H9 (cell line): ENCODE data around the gene OSM. TPM values are rescaled to one million over a fixed set of nuclear protein-coding genes. Genes with fewer than 3 reads are reported as not detected.

Source experiments
- DNase-seq: peaks from one replicate; pipeline ENCODE4 v3.0.0-alpha.2; 2017
- H2AFZ ChIP-seq: one replicate; pipeline ENCODE4 v1.6.1; 2013; ENCODE audit warnings: mild to moderate bottlenecking, low read length, control low read depth, moderate library complexity
- H2AK5ac ChIP-seq: 2 replicates; pipeline ENCODE4 v1.6.1; 2013; ENCODE audit warnings: low read length, control low read depth, mixed read lengths; ENCODE audit not compliant: insufficient read length
- H2BK120ac ChIP-seq: one replicate; pipeline ENCODE4 v1.6.1; 2013; ENCODE audit warnings: low read depth, mild to moderate bottlenecking, low read length, control low read depth, inconsistent platforms; ENCODE audit not compliant: poor library complexity, severe bottlenecking
- H2BK12ac ChIP-seq: 2 replicates; pipeline ENCODE4 v1.6.1; 2013; ENCODE audit warnings: low read length, control low read depth, mixed read lengths, low read depth; ENCODE audit not compliant: insufficient read length
- H2BK15ac ChIP-seq: 2 replicates; pipeline ENCODE4 v1.6.1; 2013; ENCODE audit warnings: low read depth, low read length, control low read depth
- H2BK20ac ChIP-seq: one replicate; pipeline ENCODE4 v1.6.1; 2013; ENCODE audit warnings: low read depth, mild to moderate bottlenecking, low read length, control low read depth, inconsistent platforms; ENCODE audit not compliant: poor library complexity, severe bottlenecking
- H2BK5ac ChIP-seq: 2 replicates; pipeline ENCODE4 v1.6.1; 2013; ENCODE audit warnings: low read length, control low read depth, mixed read lengths; ENCODE audit not compliant: insufficient read length
- H3K14ac ChIP-seq: 2 replicates; pipeline ENCODE4 v1.6.1; 2013; ENCODE audit warnings: low read length, control low read depth; ENCODE audit not compliant: insufficient read depth
- H3K18ac ChIP-seq: 2 replicates; pipeline ENCODE4 v1.6.1; 2013; ENCODE audit warnings: low read depth, mild to moderate bottlenecking, mixed read lengths, low read length, control low read depth; ENCODE audit not compliant: insufficient read length
- H3K23ac ChIP-seq: 2 replicates; pipeline ENCODE4 v1.6.1; 2013; ENCODE audit warnings: low read length, control low read depth, mixed read lengths, low read depth; ENCODE audit not compliant: insufficient read length
- H3K23me2 ChIP-seq: 2 replicates; pipeline ENCODE4 v1.6.1; 2013; ENCODE audit warnings: low read depth, mild to moderate bottlenecking, mixed read lengths, low read length, control low read depth; ENCODE audit not compliant: insufficient read length, poor library complexity, severe bottlenecking
- H3K27ac ChIP-seq: 2 replicates; pipeline ENCODE4 v1.5.1; 2013; ENCODE audit warnings: low read length, control low read depth, mixed read lengths, low read depth; ENCODE audit not compliant: insufficient read length
- H3K27me3 ChIP-seq: 2 replicates; pipeline ENCODE4 v1.6.1; 2013; ENCODE audit warnings: low read length, control low read depth, inconsistent platforms; ENCODE audit not compliant: insufficient read depth
- H3K4ac ChIP-seq: 2 replicates; pipeline ENCODE4 v1.6.1; 2013; ENCODE audit warnings: low read depth, mild to moderate bottlenecking, control low read depth, inconsistent platforms, low read length, moderate library complexity
- H3K4me1 ChIP-seq: 2 replicates; pipeline ENCODE4 v1.6.1; 2013; ENCODE audit warnings: low read length, control low read depth, inconsistent platforms; ENCODE audit not compliant: insufficient read depth
- H3K4me2 ChIP-seq: 2 replicates; pipeline ENCODE4 v1.6.1; 2013; ENCODE audit warnings: low read length, control low read depth, mixed read lengths; ENCODE audit not compliant: insufficient read length, insufficient read depth
- H3K56ac ChIP-seq: 2 replicates; pipeline ENCODE4 v1.6.1; 2013; ENCODE audit warnings: low read depth, mild to moderate bottlenecking, mixed read lengths, low read length, control low read depth; ENCODE audit not compliant: insufficient read length
- H3K79me1 ChIP-seq: 2 replicates; pipeline ENCODE4 v1.6.1; 2013; ENCODE audit warnings: low read depth, mild to moderate bottlenecking, moderate library complexity, low read length, control low read depth, inconsistent platforms; ENCODE audit not compliant: insufficient read depth, poor library complexity, severe bottlenecking
- H3K79me2 ChIP-seq: 2 replicates; pipeline ENCODE4 v1.6.1; 2013; ENCODE audit warnings: low read length, control low read depth, inconsistent platforms; ENCODE audit not compliant: insufficient read depth
- H3K9ac ChIP-seq: 2 replicates; pipeline ENCODE4 v1.6.1; 2013; ENCODE audit warnings: low read length, control low read depth, mixed read lengths; ENCODE audit not compliant: insufficient read length; ENCODE audit errors: extremely low read depth
- H3K9me3 ChIP-seq: one replicate; pipeline ENCODE4 v1.6.1; 2013; ENCODE audit warnings: low read depth, low read length, inconsistent platforms; ENCODE audit not compliant: control insufficient read depth
- H3T11ph ChIP-seq: one replicate; pipeline ENCODE4 v1.6.1; 2013; ENCODE audit warnings: mild to moderate bottlenecking, low read length, control low read depth, inconsistent platforms
- H4K20me1 ChIP-seq: one replicate; pipeline ENCODE4 v1.6.1; 2013; ENCODE audit not compliant: control insufficient read depth, insufficient read length, insufficient read depth
- H4K5ac ChIP-seq: 2 replicates; pipeline ENCODE4 v1.6.1; 2013; ENCODE audit warnings: low read depth, mild to moderate bottlenecking, mixed read lengths, low read length, control low read depth; ENCODE audit not compliant: insufficient read length
- H4K8ac ChIP-seq: replicated peaks from 2 replicates; pipeline ENCODE4 v1.6.1; 2013; ENCODE audit warnings: low read length, control low read depth, mixed read lengths, low read depth; ENCODE audit not compliant: insufficient read length
- H4K91ac ChIP-seq: 2 replicates; pipeline ENCODE4 v1.6.1; 2013; ENCODE audit warnings: low read depth, mild to moderate bottlenecking, moderate library complexity, mixed read lengths, low read length, control low read depth; ENCODE audit not compliant: insufficient read length
- H3K27ac Mint-ChIP-seq, 3 experiments: 2 replicates in 2 of 3; 3 replicates in 1 of 3; pipeline ENCODE4 v1.8.0; 2020 to 2021; ENCODE audit warnings: mixed read lengths in 3 of 3, mild to moderate bottlenecking in 1 of 3, moderate library complexity in 1 of 3
- H3K27me3 Mint-ChIP-seq: 2 replicates; pipeline ENCODE4 v1.8.0; 2021; ENCODE audit warnings: low read depth, mild to moderate bottlenecking, moderate library complexity, mixed read lengths
- H3K36me3 Mint-ChIP-seq, 3 experiments: 2 replicates in 2 of 3; 3 replicates in 1 of 3; pipeline ENCODE4 v1.8.0; 2020 to 2021; ENCODE audit warnings: low read depth in 3 of 3, mixed read lengths in 3 of 3; ENCODE audit not compliant: insufficient read depth in 1 of 3
- H3K4me1 Mint-ChIP-seq, 2 experiments: 2 replicates each; pipeline ENCODE4 v1.8.0; 2020; ENCODE audit warnings: mixed read lengths in 2 of 2
- H3K4me3 Mint-ChIP-seq, 2 experiments: 2 replicates in 1 of 2; 3 replicates in 1 of 2; pipeline ENCODE4 v1.8.0; 2020 to 2021; ENCODE audit warnings: mild to moderate bottlenecking in 2 of 2, mixed read lengths in 2 of 2, moderate library complexity in 1 of 2
- H3K9me3 Mint-ChIP-seq, 2 experiments: 2 replicates in 1 of 2; 3 replicates in 1 of 2; pipeline ENCODE4 v1.8.0; 2020; ENCODE audit warnings: mild to moderate bottlenecking in 2 of 2, mixed read lengths in 2 of 2, moderate library complexity in 1 of 2
- CTCF ChIP-seq: fragments of 200-600 bp; sonication (generic); conservative IDR thresholded peaks from 3 replicates; pipeline ENCODE4 v1.8.0; 2021; ENCODE audit warnings: antibody characterized with exemption, mild to moderate bottlenecking
- WGBS: extraction: QIAGEN DNeasy Blood & Tissue Kit; methylation state at CpG from one replicate; pipeline ENCODE4 v1.1.7; 2013; ENCODE audit warnings: missing lambda C conversion rate, low lambda C conversion rate, mixed read lengths; ENCODE audit not compliant: insufficient read length; ENCODE audit errors: extremely low coverage; 5-methylcytosine and 5-hydroxymethylcytosine counted together
- total RNA-seq: library from RNA; stranded (reverse); gene quantifications from 2 replicates; pipeline ENCODE4 v1.2.1, GENCODE V29; 2021

Gene OSM
- total RNA-seq, 1 experiment from 2014 or later, result not detected

- Mint-ChIP-seq H3K4me1 (peaks cover 29 to 37% of the 10 kb centered on the region in 2 experiments), H3K27me3 (peaks cover 9% of the 10 kb centered on the region), H3K27ac (no peak overlapping the region; a peak in 1 of 7 replicates), H3K9me3 (no peaks in the 10 kb centered on the region), H3K4me3 (no peak overlapping the region), H3K36me3 (no peaks in the 10 kb centered on the region)
- no peak overlapping the region for H2BK5ac ChIP-seq
- DNase-seq, result no peak
- WGBS, result no CpG with 5 or more reads among the region's 3 CpGs
- H3K27me3 ChIP-seq, result no peaks in the 10 kb centered on the region
- H3K18ac ChIP-seq, result no peak overlapping the region
- no peak overlapping the region for H2BK20ac ChIP-seq
- no peak overlapping the region for H3K27ac ChIP-seq
- H2BK12ac ChIP-seq, result no peak overlapping the region
- H4K8ac ChIP-seq, result no peak overlapping the region
- H4K20me1 ChIP-seq, result no peaks in the 10 kb centered on the region
- TF ChIP-seq CTCF, result no peak
- no peak overlapping the region for H2BK120ac ChIP-seq
- H3T11ph ChIP-seq, result no peak overlapping the region
- H3K23ac ChIP-seq, result no peak overlapping the region
- no peaks in the 10 kb centered on the region for H3K23me2 ChIP-seq
- H3K9ac ChIP-seq, result no peak overlapping the region
- no peak overlapping the region for H3K4me2 ChIP-seq
- peaks cover 8% of the 10 kb centered on the region; the same call in 1 of the 2 replicates for H3K4me1 ChIP-seq
- no peak overlapping the region for H3K56ac ChIP-seq
- H2AK5ac ChIP-seq, result no peak overlapping the region
- H3K79me2 ChIP-seq, result no peaks in the 10 kb centered on the region
- H2AFZ ChIP-seq, result no peak overlapping the region
- H3K14ac ChIP-seq, result no peak overlapping the region
- no peak overlapping the region for H2BK15ac ChIP-seq
- no peak overlapping the region for H3K4ac ChIP-seq
- no peak overlapping the region for H4K5ac ChIP-seq
- no peak overlapping the region for H4K91ac ChIP-seq
- H3K9me3 ChIP-seq, result no peaks in the 10 kb centered on the region
- no peaks in the 10 kb centered on the region for H3K79me1 ChIP-seq
Observed at GRCh38 chr22:30230330-30230729, 36.3 kb downstream of the OSM start.
